HepG2 (cell line): ENCODE measurements around the gene SPTBN4. TPM values are rescaled to one million over a fixed set of nuclear protein-coding genes. Genes with fewer than 3 reads are reported as not detected.

Experiments used
- CBX5 ChIP-seq: sonication (generic); formaldehyde crosslinking; IDR thresholded peaks from 2 replicates; pipeline ENCODE4 v1.4.0; 2020; ENCODE audit warnings: missing genetic modification reagents, borderline replicate concordance
- ETV6 ChIP-seq: sonication (generic); formaldehyde crosslinking; conservative IDR thresholded peaks from 2 replicates; pipeline ENCODE4 v1.4.0; 2020; ENCODE audit warnings: missing genetic modification reagents
- FOXC1 ChIP-seq: sonication (generic); formaldehyde crosslinking; IDR thresholded peaks from 2 replicates; pipeline ENCODE4 v1.8.0; 2022; ENCODE audit warnings: mild to moderate bottlenecking, missing genetic modification reagents, borderline replicate concordance
- KDM5B ChIP-seq: sonication (generic); formaldehyde crosslinking; IDR thresholded peaks from 2 replicates; pipeline ENCODE4 v1.4.0; 2020; ENCODE audit warnings: missing genetic modification reagents, mild to moderate bottlenecking, borderline replicate concordance
- MTF2 ChIP-seq: sonication (generic); formaldehyde crosslinking; IDR thresholded peaks from 2 replicates; pipeline ENCODE4 v1.5.0; 2020; ENCODE audit warnings: missing genetic modification reagents, borderline replicate concordance
- SIX1 ChIP-seq: sonication (generic); formaldehyde crosslinking; IDR thresholded peaks from 2 replicates; pipeline ENCODE4 v1.4.0; 2020; ENCODE audit warnings: missing genetic modification reagents, borderline replicate concordance
- ZNF569 ChIP-seq: sonication (generic); formaldehyde crosslinking; IDR thresholded peaks from 2 replicates; pipeline ENCODE4 v1.5.0; 2020; ENCODE audit warnings: mild to moderate bottlenecking, missing genetic modification reagents, moderate library complexity, borderline replicate concordance
- ZNF776 ChIP-seq: sonication (generic); formaldehyde crosslinking; IDR thresholded peaks from 2 replicates; pipeline ENCODE4 v1.4.0; 2020; ENCODE audit warnings: mild to moderate bottlenecking, missing genetic modification reagents
- ZSCAN31 ChIP-seq: sonication (generic); formaldehyde crosslinking; IDR thresholded peaks from 2 replicates; pipeline ENCODE4 v1.5.0; 2020; ENCODE audit warnings: low read depth, mild to moderate bottlenecking, missing genetic modification reagents
- polyA plus RNA-seq, 8 experiments: library from polyadenylated mRNA; depleted of rRNA in 3 of 8; stranded (reverse) in 7 of 8; unstranded in 1 of 8; fragments of >200 nt; fragmentation: Illumina TruSeq in 4 of 8; extraction: Trizol in 4 of 8; gene quantifications; 2 replicates each; pipeline versions ENCODE4 v1.2.1 to v1.2.3, GENCODE V29; 2011 to 2016; ENCODE audit warnings: low read depth in 4 of 8, missing spikeins in 1 of 8, mixed read lengths in 1 of 8; ENCODE audit not compliant: insufficient read depth in 1 of 8
- total RNA-seq, 5 experiments: library from RNA; depleted of rRNA; stranded (reverse); fragments of >200 nt; fragmentation: Illumina TruSeq; extraction: Trizol; gene quantifications; 2 replicates each; pipeline ENCODE4 v1.2.3, GENCODE V29; 2016; ENCODE audit warnings: low read depth in 1 of 5
- TF ChIP-seq, protein P1 (sequence below): sonication (generic); formaldehyde crosslinking; IDR thresholded peaks from 2 replicates; pipeline ENCODE4 v1.5.0; 2020; ENCODE audit warnings: mild to moderate bottlenecking, missing genetic modification reagents, borderline replicate concordance
- TF ChIP-seq, protein P2 (sequence below): sonication (generic); formaldehyde crosslinking; IDR thresholded peaks from 2 replicates; pipeline ENCODE4 v1.5.0; 2020; ENCODE audit warnings: missing genetic modification reagents
- TF ChIP-seq, protein P3 (sequence below): IDR thresholded peaks from 2 replicates; pipeline ENCODE4 v1.6.1; 2012; ENCODE audit warnings: inconsistent platforms
- TF ChIP-seq, protein P4 (sequence below): sonication (generic); formaldehyde crosslinking; IDR thresholded peaks from 2 replicates; pipeline ENCODE4 v1.4.0; 2020; ENCODE audit warnings: missing genetic modification reagents

SPTBN4 gene
- total and polyA plus RNA-seq, 2 of the 13 experiments (the other 11 are each of a cell fraction or from before 2014, with no cell fraction given): 0.11 TPM

DNA sequence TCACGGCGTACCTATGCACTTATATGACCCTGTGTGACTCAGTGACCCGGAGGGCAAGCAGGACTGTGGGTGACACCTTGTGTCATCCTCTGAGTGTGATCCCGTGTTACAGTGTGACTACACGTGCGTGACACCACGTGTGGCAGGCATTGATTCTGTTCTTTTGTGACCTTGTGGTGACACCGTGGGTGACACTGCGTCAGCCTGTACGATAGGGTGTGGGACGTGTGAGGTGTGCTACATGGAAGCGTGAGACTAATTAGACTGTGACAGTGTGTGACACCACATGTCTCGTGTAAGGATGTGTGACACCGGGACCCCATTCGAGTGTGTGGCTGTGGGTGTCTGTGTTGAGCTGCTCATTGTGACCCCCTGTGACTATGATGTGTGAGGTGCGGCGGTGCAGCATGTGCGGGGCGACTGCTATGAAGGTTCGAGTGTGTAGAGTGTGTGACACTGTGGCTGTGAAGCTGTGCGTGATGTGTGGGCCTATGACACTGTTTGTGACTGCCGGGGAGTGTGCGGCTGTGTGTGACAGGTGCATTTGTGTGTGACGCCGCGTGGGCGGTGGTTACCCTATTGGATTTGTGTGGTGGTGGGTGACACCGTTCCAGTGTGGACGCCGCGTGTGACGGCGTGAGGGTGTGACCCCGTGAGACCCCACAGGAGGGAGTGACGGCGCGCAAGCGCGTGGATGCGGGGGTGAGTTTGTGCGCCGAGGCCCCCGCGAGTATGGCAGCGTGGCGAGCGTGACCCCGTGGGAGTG is 399 bp upstream of the SPTBN4 start (continued):
- TF ChIP-seq, protein P1, sequence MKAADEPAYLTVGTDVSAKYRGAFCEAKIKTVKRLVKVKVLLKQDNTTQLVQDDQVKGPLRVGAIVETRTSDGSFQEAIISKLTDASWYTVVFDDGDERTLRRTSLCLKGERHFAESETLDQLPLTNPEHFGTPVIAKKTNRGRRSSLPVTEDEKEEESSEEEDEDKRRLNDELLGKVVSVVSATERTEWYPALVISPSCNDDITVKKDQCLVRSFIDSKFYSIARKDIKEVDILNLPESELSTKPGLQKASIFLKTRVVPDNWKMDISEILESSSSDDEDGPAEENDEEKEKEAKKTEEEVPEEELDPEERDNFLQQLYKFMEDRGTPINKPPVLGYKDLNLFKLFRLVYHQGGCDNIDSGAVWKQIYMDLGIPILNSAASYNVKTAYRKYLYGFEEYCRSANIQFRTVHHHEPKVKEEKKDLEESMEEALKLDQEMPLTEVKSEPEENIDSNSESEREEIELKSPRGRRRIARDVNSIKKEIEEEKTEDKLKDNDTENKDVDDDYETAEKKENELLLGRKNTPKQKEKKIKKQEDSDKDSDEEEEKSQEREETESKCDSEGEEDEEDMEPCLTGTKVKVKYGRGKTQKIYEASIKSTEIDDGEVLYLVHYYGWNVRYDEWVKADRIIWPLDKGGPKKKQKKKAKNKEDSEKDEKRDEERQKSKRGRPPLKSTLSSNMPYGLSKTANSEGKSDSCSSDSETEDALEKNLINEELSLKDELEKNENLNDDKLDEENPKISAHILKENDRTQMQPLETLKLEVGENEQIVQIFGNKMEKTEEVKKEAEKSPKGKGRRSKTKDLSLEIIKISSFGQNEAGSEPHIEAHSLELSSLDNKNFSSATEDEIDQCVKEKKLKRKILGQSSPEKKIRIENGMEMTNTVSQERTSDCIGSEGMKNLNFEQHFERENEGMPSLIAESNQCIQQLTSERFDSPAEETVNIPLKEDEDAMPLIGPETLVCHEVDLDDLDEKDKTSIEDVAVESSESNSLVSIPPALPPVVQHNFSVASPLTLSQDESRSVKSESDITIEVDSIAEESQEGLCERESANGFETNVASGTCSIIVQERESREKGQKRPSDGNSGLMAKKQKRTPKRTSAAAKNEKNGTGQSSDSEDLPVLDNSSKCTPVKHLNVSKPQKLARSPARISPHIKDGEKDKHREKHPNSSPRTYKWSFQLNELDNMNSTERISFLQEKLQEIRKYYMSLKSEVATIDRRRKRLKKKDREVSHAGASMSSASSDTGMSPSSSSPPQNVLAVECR (CRISPR knock-in tag): peak; percentile 22
- TF ChIP-seq, protein P2, sequence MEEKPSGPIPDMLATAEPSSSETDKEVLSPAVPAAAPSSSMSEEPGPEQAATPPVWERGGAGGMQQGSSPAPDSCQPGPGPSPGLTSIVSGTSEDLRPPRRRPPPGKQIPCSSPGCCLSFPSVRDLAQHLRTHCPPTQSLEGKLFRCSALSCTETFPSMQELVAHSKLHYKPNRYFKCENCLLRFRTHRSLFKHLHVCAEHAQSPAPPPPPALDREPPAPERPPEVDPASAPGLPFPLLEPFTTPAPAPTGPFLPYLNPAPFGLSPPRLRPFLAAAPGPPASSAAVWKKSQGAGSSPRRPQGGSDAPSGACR: peak; percentile 58; the same call in 1 of the 2 replicates
- TF ChIP-seq, protein P3, sequence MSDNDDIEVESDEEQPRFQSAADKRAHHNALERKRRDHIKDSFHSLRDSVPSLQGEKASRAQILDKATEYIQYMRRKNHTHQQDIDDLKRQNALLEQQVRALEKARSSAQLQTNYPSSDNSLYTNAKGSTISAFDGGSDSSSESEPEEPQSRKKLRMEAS: peak; percentile 55
- TF ChIP-seq ZSCAN31: 0 out of 2 replicates have a peak, but pooled peaks have one; percentile 49
- TF ChIP-seq KDM5B (CRISPR knock-in tag): no peak
- TF ChIP-seq, protein P4, sequence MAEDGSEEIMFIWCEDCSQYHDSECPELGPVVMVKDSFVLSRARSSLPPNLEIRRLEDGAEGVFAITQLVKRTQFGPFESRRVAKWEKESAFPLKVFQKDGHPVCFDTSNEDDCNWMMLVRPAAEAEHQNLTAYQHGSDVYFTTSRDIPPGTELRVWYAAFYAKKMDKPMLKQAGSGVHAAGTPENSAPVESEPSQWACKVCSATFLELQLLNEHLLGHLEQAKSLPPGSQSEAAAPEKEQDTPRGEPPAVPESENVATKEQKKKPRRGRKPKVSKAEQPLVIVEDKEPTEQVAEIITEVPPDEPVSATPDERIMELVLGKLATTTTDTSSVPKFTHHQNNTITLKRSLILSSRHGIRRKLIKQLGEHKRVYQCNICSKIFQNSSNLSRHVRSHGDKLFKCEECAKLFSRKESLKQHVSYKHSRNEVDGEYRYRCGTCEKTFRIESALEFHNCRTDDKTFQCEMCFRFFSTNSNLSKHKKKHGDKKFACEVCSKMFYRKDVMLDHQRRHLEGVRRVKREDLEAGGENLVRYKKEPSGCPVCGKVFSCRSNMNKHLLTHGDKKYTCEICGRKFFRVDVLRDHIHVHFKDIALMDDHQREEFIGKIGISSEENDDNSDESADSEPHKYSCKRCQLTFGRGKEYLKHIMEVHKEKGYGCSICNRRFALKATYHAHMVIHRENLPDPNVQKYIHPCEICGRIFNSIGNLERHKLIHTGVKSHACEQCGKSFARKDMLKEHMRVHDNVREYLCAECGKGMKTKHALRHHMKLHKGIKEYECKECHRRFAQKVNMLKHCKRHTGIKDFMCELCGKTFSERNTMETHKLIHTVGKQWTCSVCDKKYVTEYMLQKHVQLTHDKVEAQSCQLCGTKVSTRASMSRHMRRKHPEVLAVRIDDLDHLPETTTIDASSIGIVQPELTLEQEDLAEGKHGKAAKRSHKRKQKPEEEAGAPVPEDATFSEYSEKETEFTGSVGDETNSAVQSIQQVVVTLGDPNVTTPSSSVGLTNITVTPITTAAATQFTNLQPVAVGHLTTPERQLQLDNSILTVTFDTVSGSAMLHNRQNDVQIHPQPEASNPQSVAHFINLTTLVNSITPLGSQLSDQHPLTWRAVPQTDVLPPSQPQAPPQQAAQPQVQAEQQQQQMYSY (CRISPR knock-in tag): no peak
- TF ChIP-seq CBX5 (CRISPR knock-in tag): 0 out of 2 replicates have a peak, but pooled peaks have one; percentile 11
- no peak for TF ChIP-seq ZNF569 (CRISPR knock-in tag)
- peak; percentile 64; the same call in 1 of the 2 replicates for TF ChIP-seq MTF2 (CRISPR knock-in tag)
- no peak for TF ChIP-seq ETV6 (CRISPR knock-in tag)
- 0 out of 2 replicates have a peak, but pooled peaks have one; percentile 16 for TF ChIP-seq ZNF776 (CRISPR knock-in tag)
- 0 out of 2 replicates have a peak, but pooled peaks have one; percentile 21 for TF ChIP-seq FOXC1 (CRISPR knock-in tag)
- TF ChIP-seq SIX1 (CRISPR knock-in tag): no peak
